Activated CD8-positive, alpha-beta memory T cell treated with anti-CD3 and anti-CD28 coated beads, Interleukin-2, amount 10 ng/mL, durations not matched to agents 7 days and 5 days (primary cell): ENCODE data around the gene SFRP2. TPM values are rescaled to one million over a fixed set of nuclear protein-coding genes. Genes with fewer than 3 reads are reported as not detected.

Source experiments
- ATAC-seq: fragments of 150-1000 bp; cut with Tn5 transposase; one replicate; pipeline ENCODE4 v1.10.0; 2021; ENCODE audit warnings: moderate library complexity
- CTCF ChIA-PET: fragments of 350-600 bp; sonication (Branson Sonifier 250); formaldehyde crosslinking; loops from one replicate; lab custom pipeline; 2021; ENCODE audit warnings: antibody characterized with exemption; lab: Charles Lee
- DNase-seq: peaks from one replicate; pipeline ENCODE4 v3.0.0-alpha.2; 2020
- H3K27ac Mint-ChIP-seq: one replicate; pipeline ENCODE4 v1.8.0; 2021; ENCODE audit warnings: mild to moderate bottlenecking, mixed read lengths
- H3K27me3 Mint-ChIP-seq: one replicate; pipeline ENCODE4 v1.8.0; 2021; ENCODE audit warnings: mixed read lengths
- H3K36me3 Mint-ChIP-seq: one replicate; pipeline ENCODE4 v1.8.0; 2021; ENCODE audit warnings: mild to moderate bottlenecking, mixed read lengths
- H3K4me1 Mint-ChIP-seq: one replicate; pipeline ENCODE4 v1.8.0; 2021; ENCODE audit warnings: mixed read lengths
- H3K4me3 Mint-ChIP-seq: one replicate; pipeline ENCODE4 v1.8.0; 2021; ENCODE audit warnings: mild to moderate bottlenecking, moderate library complexity, mixed read lengths
- H3K9me3 Mint-ChIP-seq: one replicate; pipeline ENCODE4 v1.8.0; 2022; ENCODE audit warnings: low read depth, mixed read lengths
- total RNA-seq, 2 experiments: library from RNA; stranded (reverse); gene quantifications; one replicate each; pipeline ENCODE4 v1.2.3, GENCODE V29; 2021

SFRP2 gene
- total RNA-seq, 2 experiments from 2014 or later = not detected

- Mint-ChIP-seq H3K36me3 (no peaks in the 10 kb centered on the region), H3K27me3 (peaks cover 61% of the 10 kb centered on the region), H3K27ac (no peak overlapping the region), H3K4me1 (no peaks in the 10 kb centered on the region), H3K4me3 (no peak overlapping the region), H3K9me3 (no peaks in the 10 kb centered on the region)
- CTCF ChIA-PET = no interaction called here
- DNase-seq (no peak), ATAC-seq (no peak)
These were observed 10.5 kb downstream of the SFRP2 start for GRCh38 chr4:153778383-153778782.

- Mint-ChIP-seq H3K4me1 (no peaks in the 10 kb centered on the region), H3K27me3 (peaks cover 63% of the 10 kb centered on the region), H3K36me3 (no peaks in the 10 kb centered on the region), H3K4me3 (no peak overlapping the region), H3K27ac (no peak overlapping the region), H3K9me3 (no peaks in the 10 kb centered on the region)
- ATAC-seq = no peak
- CTCF ChIA-PET = no interaction called here
- DNase-seq = no peak
These were observed 11.5 kb downstream of the SFRP2 start for GRCh38 chr4:153777421-153777820.

DNA sequence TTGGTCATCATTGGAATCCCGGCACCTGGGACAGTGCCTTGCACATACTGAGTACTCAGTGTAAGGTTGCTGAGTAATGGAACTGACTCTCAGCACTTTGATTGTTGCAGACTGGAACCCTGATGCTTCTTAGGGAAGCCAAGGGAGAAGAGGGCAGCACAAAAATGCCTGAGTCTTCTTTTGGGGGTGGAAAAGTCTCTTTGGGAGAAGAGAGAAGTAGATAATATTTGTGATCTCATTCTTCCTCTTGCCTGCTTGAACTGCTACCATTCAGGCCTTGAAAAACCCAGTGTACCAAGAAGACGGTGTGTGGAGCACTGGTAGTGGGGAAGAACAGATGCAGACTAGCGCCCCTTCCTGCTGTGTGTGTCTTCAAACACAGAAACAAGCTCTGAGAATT, 12.3 kb downstream of the SFRP2 start:
- no peaks in the 10 kb centered on the region for H3K4me1 Mint-ChIP-seq
- no peaks in the 10 kb centered on the region for H3K9me3 Mint-ChIP-seq
- no peak overlapping the region for H3K4me3 Mint-ChIP-seq
- ATAC-seq (no peak), DNase-seq (no peak)
- no peak overlapping the region for H3K27ac Mint-ChIP-seq
- CTCF ChIA-PET = no interaction called here
- peaks cover 63% of the 10 kb centered on the region for H3K27me3 Mint-ChIP-seq
- H3K36me3 Mint-ChIP-seq = no peaks in the 10 kb centered on the region

DNA sequence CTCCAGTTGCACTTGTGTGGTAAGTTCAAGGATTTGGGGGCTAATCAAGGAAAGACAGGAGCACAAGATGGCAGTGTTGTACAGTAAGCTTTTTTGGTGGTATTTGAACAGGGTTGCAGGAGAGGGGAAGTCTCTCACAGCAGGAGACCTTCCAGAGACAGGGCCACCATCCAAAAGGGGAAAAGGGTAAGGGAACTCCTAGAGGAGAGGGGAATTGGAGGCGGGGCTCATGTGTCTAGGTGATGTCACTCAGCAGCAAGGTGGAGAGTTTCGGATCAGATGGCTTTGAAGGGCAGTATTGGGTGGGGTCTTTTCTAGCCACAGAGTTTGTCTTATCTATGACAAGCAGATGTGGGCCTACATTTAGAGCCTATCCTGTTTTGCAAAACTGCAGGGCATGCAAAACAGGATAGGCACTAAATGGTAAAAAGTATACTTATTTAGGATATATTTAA, 15.6 kb downstream of the SFRP2 start:
- Mint-ChIP-seq H3K27me3 (peaks cover 57% of the 10 kb centered on the region), H3K27ac (no peak overlapping the region), H3K36me3 (no peaks in the 10 kb centered on the region), H3K9me3 (no peaks in the 10 kb centered on the region), H3K4me3 (no peak overlapping the region), H3K4me1 (no peaks in the 10 kb centered on the region)
- ATAC-seq = no peak
- CTCF ChIA-PET = no interaction called here
- no peak for DNase-seq

DNA sequence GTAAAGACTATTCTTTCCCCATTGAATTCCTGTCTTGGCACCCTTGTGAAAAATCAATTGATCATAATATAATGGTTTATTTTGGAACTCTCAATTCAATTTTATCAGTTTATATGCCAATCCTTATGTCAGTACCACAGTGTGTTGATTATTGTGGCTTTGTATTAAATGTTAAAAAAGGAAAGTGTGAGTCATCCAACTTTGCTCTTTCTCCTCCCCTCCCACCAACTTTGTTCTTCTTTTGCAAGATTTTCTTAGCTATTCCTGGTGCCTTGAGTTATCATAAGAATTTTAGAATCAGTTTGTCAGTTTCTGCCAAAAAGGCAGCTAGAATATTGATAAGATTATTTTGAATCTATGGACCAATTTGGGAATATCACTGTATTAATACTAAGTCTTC, 17.8 kb downstream of the SFRP2 start:
- CTCF ChIA-PET = no interaction called here
- Mint-ChIP-seq H3K4me3 (no peak overlapping the region), H3K4me1 (no peaks in the 10 kb centered on the region), H3K9me3 (no peaks in the 10 kb centered on the region), H3K36me3 (no peaks in the 10 kb centered on the region), H3K27ac (no peak overlapping the region), H3K27me3 (peaks cover 44% of the 10 kb centered on the region)
- ATAC-seq (no peak), DNase-seq (no peak)

DNA sequence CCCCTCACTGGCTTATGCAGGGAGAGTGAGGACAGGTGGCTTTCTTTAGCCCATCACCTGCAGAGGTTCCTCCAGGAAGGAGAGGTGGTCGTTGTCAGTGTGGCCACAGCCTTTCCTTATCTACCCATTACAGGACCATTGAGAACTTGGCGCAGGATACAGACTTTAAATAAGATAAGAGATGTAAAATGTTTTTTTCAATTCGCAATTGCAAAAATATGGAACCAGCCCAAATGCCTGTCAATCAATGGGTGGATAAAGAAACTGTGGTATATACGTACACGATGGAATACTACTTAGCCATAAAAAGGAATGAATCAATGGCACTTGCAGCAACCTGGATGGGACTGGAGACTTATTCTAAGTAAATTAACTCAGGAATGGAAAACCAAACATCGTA, 22.1 kb downstream of the SFRP2 start:
- Mint-ChIP-seq H3K4me1 (no peaks in the 10 kb centered on the region), H3K27me3 (peaks cover 41% of the 10 kb centered on the region), H3K9me3 (no peaks in the 10 kb centered on the region), H3K4me3 (no peak overlapping the region), H3K36me3 (no peaks in the 10 kb centered on the region), H3K27ac (no peak overlapping the region)
- ATAC-seq (no peak), DNase-seq (no peak)
- CTCF ChIA-PET = no interaction called here

DNA sequence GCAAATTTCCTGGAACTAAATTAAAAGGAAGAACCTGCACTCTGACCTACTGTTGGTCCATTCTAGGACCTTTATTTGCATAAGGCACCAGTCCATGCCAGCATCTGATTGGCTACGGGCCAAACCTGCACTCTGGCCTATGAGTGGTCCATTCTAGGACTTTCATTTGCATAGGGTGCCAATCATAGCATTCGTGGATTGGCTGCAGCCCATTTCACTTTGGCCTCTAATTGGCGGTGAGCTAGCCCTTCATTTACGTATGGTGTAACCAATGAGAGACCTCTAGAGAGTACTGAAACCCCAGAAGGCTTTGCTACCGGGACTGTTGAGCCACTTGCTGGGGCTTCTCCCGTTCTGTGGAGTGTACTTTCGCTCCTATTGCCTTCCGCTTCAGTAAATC, 23.0 kb downstream of the SFRP2 start:
- CTCF ChIA-PET = no interaction called here
- no peak overlapping the region for H3K4me3 Mint-ChIP-seq
- no peak overlapping the region for H3K27ac Mint-ChIP-seq
- no peaks in the 10 kb centered on the region for H3K9me3 Mint-ChIP-seq
- ATAC-seq (no peak), DNase-seq (no peak)
- no peaks in the 10 kb centered on the region for H3K36me3 Mint-ChIP-seq
- H3K27me3 Mint-ChIP-seq = peaks cover 43% of the 10 kb centered on the region
- no peaks in the 10 kb centered on the region for H3K4me1 Mint-ChIP-seq

DNA sequence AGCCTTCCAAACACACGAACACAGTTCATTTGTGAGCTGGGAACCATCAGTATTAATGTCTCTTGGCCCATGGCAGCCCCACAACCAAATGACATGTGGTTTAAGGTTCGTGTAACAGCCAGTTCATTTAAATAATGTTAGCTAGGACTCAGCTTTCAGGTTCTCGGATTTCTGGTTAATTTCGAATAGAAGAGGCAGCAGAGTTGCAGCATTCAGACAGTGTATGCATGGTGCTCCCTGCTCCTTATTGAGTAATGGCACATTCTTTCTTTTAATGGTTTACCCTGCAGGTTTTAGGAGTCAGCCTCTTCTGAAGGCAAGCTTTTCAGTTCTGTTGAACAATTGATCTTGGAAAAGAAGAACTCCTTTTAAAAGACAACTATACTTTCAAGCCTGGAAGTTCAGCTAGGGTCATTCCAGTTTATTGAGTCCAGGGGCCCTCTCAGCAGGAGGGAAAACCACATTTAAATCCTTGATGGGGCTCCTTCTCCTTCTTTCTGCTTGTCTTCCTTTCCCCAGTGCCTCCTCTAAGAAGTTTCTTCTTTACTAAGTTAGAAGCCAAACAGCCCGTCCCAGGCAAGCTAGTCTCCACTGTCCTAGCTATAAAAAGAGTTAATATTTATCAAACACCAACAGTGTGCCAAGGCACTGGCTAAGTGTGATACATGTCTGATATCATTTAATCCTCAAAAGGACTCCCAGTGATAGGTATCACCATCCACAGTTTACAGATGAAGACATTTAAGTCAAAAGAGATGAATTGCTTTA, 24.1 kb downstream of the SFRP2 start:
- peaks cover 48% of the 10 kb centered on the region for H3K27me3 Mint-ChIP-seq
- no peaks in the 10 kb centered on the region for H3K4me1 Mint-ChIP-seq
- H3K9me3 Mint-ChIP-seq = no peaks in the 10 kb centered on the region
- H3K4me3 Mint-ChIP-seq = no peak overlapping the region
- no peak overlapping the region for H3K27ac Mint-ChIP-seq
- CTCF ChIA-PET = interaction anchor here (1.0 to 1.5 kb wide), 3 partner anchors 14 to 21 kb away, joined by 4 read pairs; no protein-coding TSS in a partner anchor
- no peak for ATAC-seq
- no peaks in the 10 kb centered on the region for H3K36me3 Mint-ChIP-seq
- no peak for DNase-seq

GRCh38 chr4:153763404-153763803, 25.5 kb downstream of the SFRP2 start:
- H3K36me3 Mint-ChIP-seq = no peaks in the 10 kb centered on the region
- no peak overlapping the region for H3K4me3 Mint-ChIP-seq
- CTCF ChIA-PET = interaction anchor here (0.8 to 1.5 kb wide), 2 partner anchors 14 to 485 kb away, joined by 3 to 4 read pairs; no protein-coding TSS in a partner anchor
- peaks cover 54% of the 10 kb centered on the region for H3K27me3 Mint-ChIP-seq
- H3K4me1 Mint-ChIP-seq = no peaks in the 10 kb centered on the region
- ATAC-seq (no peak), DNase-seq (no peak)
- H3K27ac Mint-ChIP-seq = no peak overlapping the region
- H3K9me3 Mint-ChIP-seq = no peaks in the 10 kb centered on the region

- Mint-ChIP-seq H3K4me3 (no peak within 1 kb of the TSS), H3K27ac (no peak within 1 kb of the TSS), H3K9me3 (no peaks in the 10 kb centered on the region), H3K27me3 (peaks cover 79% of the 10 kb centered on the region), H3K36me3 (no peaks in the 10 kb centered on the region), H3K4me1 (no peaks in the 10 kb centered on the region)
- DNase-seq = no peak
- ATAC-seq = no peak
- CTCF ChIA-PET = no interaction called here
These were observed 29.2 kb downstream of the SFRP2 start, which contains the start of gene RNF175 for GRCh38 chr4:153759407-153760316. RNF175 (minus strand) TSS chr4:153760024; CDS start chr4:153759862, 162 bp downstream.

DNA sequence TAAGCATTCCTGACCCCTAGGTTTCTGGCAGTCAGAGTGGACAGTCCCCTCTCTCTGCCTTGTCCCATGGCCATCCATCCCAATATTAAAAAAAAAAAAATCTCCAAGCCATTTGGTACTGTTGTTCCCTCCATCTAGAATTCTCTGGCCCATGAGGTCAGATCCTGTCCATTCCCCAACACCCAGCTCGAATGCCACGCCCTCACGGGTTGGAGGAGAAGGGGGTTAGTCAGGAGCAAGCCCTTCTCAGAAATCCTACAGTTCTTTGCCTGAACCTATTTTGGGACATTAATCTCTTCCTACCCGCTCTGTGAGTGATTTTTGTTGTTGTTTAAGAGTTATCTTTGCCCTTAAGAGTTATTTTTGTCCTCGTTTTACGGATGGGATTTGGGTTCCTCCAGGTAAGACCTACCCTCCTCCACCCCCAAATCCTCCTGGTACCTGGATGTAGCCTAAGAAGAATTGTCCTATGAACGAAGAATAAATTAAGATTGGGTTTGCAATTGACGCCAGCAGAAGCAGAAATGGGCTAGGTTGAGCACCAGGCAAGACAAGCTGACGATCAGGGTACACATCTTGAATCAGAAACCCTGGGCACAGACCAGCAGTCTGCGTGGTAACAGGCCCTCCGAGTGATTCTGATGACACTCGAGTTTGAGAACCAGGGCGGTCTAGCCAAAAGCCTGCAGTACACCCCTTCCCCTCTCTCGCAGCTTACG, 30.0 kb downstream of the SFRP2 start:
- Mint-ChIP-seq H3K36me3 (no peaks in the 10 kb centered on the region), H3K27ac (no peak overlapping the region), H3K4me3 (no peak overlapping the region), H3K27me3 (peaks cover 80% of the 10 kb centered on the region), H3K4me1 (no peaks in the 10 kb centered on the region), H3K9me3 (no peaks in the 10 kb centered on the region)
- DNase-seq (no peak), ATAC-seq (no peak)
- CTCF ChIA-PET = interaction anchor here (0.9 kb wide), 1 partner anchor 9 kb away, joined by 3 read pairs; no protein-coding TSS in a partner anchor

- H3K27me3 Mint-ChIP-seq = peaks cover 75% of the 10 kb centered on the region
- ATAC-seq = no peak
- CTCF ChIA-PET = interaction anchor here (0.9 kb wide), 1 partner anchor 9 kb away, joined by 3 read pairs; no protein-coding TSS in a partner anchor
- H3K4me3 Mint-ChIP-seq = no peak overlapping the region
- H3K27ac Mint-ChIP-seq = no peak overlapping the region
- no peaks in the 10 kb centered on the region for H3K36me3 Mint-ChIP-seq
- no peaks in the 10 kb centered on the region for H3K4me1 Mint-ChIP-seq
- H3K9me3 Mint-ChIP-seq = no peaks in the 10 kb centered on the region
- DNase-seq = no peak
These were observed 30.7 kb downstream of the SFRP2 start for GRCh38 chr4:153758136-153758535.

- peaks cover 75% of the 10 kb centered on the region for H3K27me3 Mint-ChIP-seq
These were observed 31.5 kb downstream of the SFRP2 start for GRCh38 chr4:153757407-153757806.

More at GRCh38 chr4:153757407-153757806, 31.5 kb downstream of the SFRP2 start:
- DNase-seq (no peak), ATAC-seq (no peak)
- Mint-ChIP-seq H3K9me3 (no peaks in the 10 kb centered on the region), H3K4me3 (no peak overlapping the region), H3K36me3 (no peaks in the 10 kb centered on the region), H3K27ac (no peak overlapping the region), H3K4me1 (no peaks in the 10 kb centered on the region)
- CTCF ChIA-PET = no interaction called here
